ENCODE results near the gene MEPCE.

Gene MEPCE

DNA sequence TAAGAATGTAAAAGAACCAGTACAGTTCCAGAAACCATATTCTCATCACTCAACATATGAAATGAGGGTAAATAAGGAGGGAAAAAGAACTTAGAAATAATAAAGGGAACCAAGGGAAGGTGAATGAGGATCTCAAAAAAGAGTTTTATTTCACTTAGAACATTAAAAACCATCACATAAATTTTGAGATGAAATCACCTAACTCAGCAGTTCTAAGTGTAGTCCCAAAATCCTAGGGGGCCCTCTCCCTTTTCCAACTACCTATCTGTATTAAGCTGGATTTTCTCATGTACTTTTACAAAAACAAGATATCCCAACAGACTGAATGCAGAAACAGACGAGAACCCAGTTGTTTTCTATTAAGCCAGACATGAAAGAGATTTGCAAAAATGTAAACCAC, 4.3 kb upstream of the MEPCE start:
- TF ChIP-seq EZH2phosphoT487 (IDR thresholded peaks at IDR 0.05; ENCODE audit: borderline replicate concordance, low read length) (no peak), CTCF (IDR thresholded peaks at IDR 0.05; ENCODE audit: low read depth, low read length, poor library complexity, severe bottlenecking) (no peak)
- Histone ChIP-seq H3K27ac (ENCODE audit: low read depth, low read length) (no peak overlapping the region), H3K9me2 (replicated peaks; ENCODE audit: control insufficient read depth, low read length) (no peaks in the 10 kb centered on the region), H3K27me3 (ENCODE audit: control insufficient read depth, low read length) (no peaks in the 10 kb centered on the region), H3K36me3 (ENCODE audit: control insufficient read depth, low read length) (peaks cover 6% of the 10 kb centered on the region), H3K4me1 (ENCODE audit: control insufficient read depth, low read length) (peaks cover 6% of the 10 kb centered on the region), H3F3A (ENCODE audit: control insufficient read depth, insufficient read depth) (peaks cover 12% of the 10 kb centered on the region), H3K4me3 (ENCODE audit: low read length) (no peak overlapping the region), H3K79me2 (ENCODE audit: control insufficient read depth, low read length) (peaks cover 7% of the 10 kb centered on the region), H4K20me1 (ENCODE audit: control insufficient read depth, insufficient read depth, low read depth, low read length) (no peaks in the 10 kb centered on the region), H3K4me2 (ENCODE audit: low read length) (no peak overlapping the region), H3K9me3 (ENCODE audit: control insufficient read depth, insufficient read depth, low read length) (peaks cover 5% of the 10 kb centered on the region)

DNA sequence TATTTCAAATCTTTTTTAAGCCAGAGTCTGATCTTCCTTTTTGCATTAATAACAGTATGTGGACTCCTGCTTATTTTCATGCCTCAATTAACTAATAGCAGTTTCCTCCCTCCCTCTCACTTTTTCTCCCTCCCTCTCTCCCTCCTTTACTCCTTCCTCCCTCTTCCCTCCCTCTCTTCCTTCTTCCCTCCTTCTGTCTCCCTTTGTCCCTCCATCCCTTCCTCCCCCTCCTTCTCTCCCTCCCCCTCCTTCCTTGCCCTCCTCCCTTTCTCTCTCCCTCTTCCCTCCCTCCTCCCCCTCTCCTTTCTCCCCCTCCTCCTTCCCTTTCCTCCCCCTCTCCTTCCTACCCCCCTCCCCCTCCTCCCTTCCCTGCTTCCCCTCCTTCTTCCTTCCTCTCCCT, 3.1 kb upstream of the MEPCE start:
- Histone ChIP-seq H3K4me1 (ENCODE audit: control insufficient read depth, low read length) (peaks cover 17% of the 10 kb centered on the region), H3K27me3 (ENCODE audit: control insufficient read depth, low read length) (no peaks in the 10 kb centered on the region), H3K27ac (ENCODE audit: low read depth, low read length) (no peak overlapping the region), H3K79me2 (ENCODE audit: control insufficient read depth, low read length) (peaks cover 19% of the 10 kb centered on the region), H3K9me2 (replicated peaks; ENCODE audit: control insufficient read depth, low read length) (no peaks in the 10 kb centered on the region), H3K4me3 (ENCODE audit: low read length) (no peak overlapping the region), H3F3A (ENCODE audit: control insufficient read depth, insufficient read depth) (peaks cover 24% of the 10 kb centered on the region), H4K20me1 (ENCODE audit: control insufficient read depth, insufficient read depth, low read depth, low read length) (peaks cover 11% of the 10 kb centered on the region; the same call in 1 of the 2 replicates), H3K36me3 (ENCODE audit: control insufficient read depth, low read length) (peaks cover 17% of the 10 kb centered on the region), H3K9me3 (ENCODE audit: control insufficient read depth, insufficient read depth, low read length) (peaks cover 5% of the 10 kb centered on the region), H3K4me2 (ENCODE audit: low read length) (no peak overlapping the region)
- no peak for TF ChIP-seq EZH2phosphoT487 (IDR thresholded peaks at IDR 0.05; ENCODE audit: borderline replicate concordance, low read length)
- no peak for TF ChIP-seq CTCF (IDR thresholded peaks at IDR 0.05; ENCODE audit: low read depth, low read length, poor library complexity, severe bottlenecking)

DNA sequence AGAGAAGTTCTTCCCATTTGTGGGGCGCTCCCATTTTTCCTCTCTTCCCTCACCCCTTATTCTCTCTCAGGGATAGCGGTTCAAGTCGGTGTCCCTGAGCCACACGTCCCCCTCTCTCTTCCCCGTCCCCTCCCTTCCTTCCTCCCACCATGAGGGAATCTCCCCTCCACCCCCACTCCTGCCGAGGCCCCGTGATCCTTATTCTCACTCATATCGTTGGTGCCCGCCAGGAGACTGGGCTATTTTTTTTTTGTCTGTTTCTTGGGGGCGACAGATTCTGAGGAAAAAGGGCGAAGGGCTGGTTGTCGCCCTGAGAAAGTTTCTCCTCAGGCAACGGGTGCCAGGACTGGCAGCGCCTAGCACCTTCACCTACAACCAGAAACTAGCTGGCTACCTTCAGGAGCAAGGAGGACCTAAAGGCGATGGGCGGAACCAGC, 1.9 kb upstream of the MEPCE start:
- H3K9me3 ChIP-seq (ENCODE audit: control insufficient read depth, insufficient read depth, low read length), result peaks cover 5% of the 10 kb centered on the region
- H3K4me1 ChIP-seq (ENCODE audit: control insufficient read depth, low read length), result peaks cover 30% of the 10 kb centered on the region
- H3K27ac ChIP-seq (ENCODE audit: low read depth, low read length), result no peak overlapping the region
- H3K27me3 ChIP-seq (ENCODE audit: control insufficient read depth, low read length), result no peaks in the 10 kb centered on the region
- H4K20me1 ChIP-seq (ENCODE audit: control insufficient read depth, insufficient read depth, low read depth, low read length), result peaks cover 11% of the 10 kb centered on the region; the same call in 1 of the 2 replicates
- H3K4me2 ChIP-seq (ENCODE audit: low read length), result peak overlapping the region; percentile 83
- no peaks in the 10 kb centered on the region for H3K9me2 ChIP-seq (replicated peaks; ENCODE audit: control insufficient read depth, low read length)
- H3K36me3 ChIP-seq (ENCODE audit: control insufficient read depth, low read length), result peaks cover 30% of the 10 kb centered on the region
- TF ChIP-seq EZH2phosphoT487 (IDR thresholded peaks at IDR 0.05; ENCODE audit: borderline replicate concordance, low read length) (no peak), CTCF (IDR thresholded peaks at IDR 0.05; ENCODE audit: low read depth, low read length, poor library complexity, severe bottlenecking) (no peak)
- peak overlapping the region; percentile 77 for H3K4me3 ChIP-seq (ENCODE audit: low read length)
- peaks cover 31% of the 10 kb centered on the region for H3K79me2 ChIP-seq (ENCODE audit: control insufficient read depth, low read length)
- peaks cover 36% of the 10 kb centered on the region for H3F3A ChIP-seq (ENCODE audit: control insufficient read depth, insufficient read depth)

Data from DOHH2 (cell line).